Type B pancreatic cell (in vitro differentiated cells): ENCODE results near the gene NOS1AP. TPM values are rescaled to one million over a fixed set of nuclear protein-coding genes. Genes with fewer than 3 reads are reported as not detected.

Experiments
- DNase-seq: peaks from one replicate; pipeline ENCODE4 v3.0.0; 2021; ENCODE audit warnings: mixed read lengths; ENCODE audit not compliant: unreplicated experiment; ENCODE audit errors: extremely low spot score
- H3K27ac Mint-ChIP-seq: 2 replicates; pipeline ENCODE4 v1.8.0; 2021; ENCODE audit warnings: mild to moderate bottlenecking, mixed read lengths
- H3K27me3 Mint-ChIP-seq: 2 replicates; pipeline ENCODE4 v1.8.0; 2021; ENCODE audit warnings: mixed read lengths
- H3K36me3 Mint-ChIP-seq: 2 replicates; pipeline ENCODE4 v1.8.0; 2021; ENCODE audit warnings: mixed read lengths
- H3K4me1 Mint-ChIP-seq: one replicate; pipeline ENCODE4 v1.8.0; 2021; ENCODE audit warnings: mixed read lengths; ENCODE audit not compliant: unreplicated experiment
- H3K4me3 Mint-ChIP-seq: 2 replicates; pipeline ENCODE4 v1.8.0; 2021; ENCODE audit warnings: mild to moderate bottlenecking, mixed read lengths
- H3K9me3 Mint-ChIP-seq: 2 replicates; pipeline ENCODE4 v1.8.0; 2021; ENCODE audit warnings: mixed read lengths
- CTCF ChIP-seq: fragments of 200-600 bp; sonication (generic); conservative IDR thresholded peaks from 2 replicates; pipeline ENCODE4 v1.5.0; 2021; ENCODE audit warnings: antibody characterized with exemption, mild to moderate bottlenecking
- total RNA-seq: library from RNA; stranded (reverse); gene quantifications from 2 replicates; pipeline ENCODE4 v1.2.1, GENCODE V29; 2021; ENCODE audit warnings: low replicate concordance

NOS1AP gene
- total RNA-seq, 1 donor from 2014 or later, result 10.4 TPM

- no peaks in the 10 kb centered on the region for H3K27me3 Mint-ChIP-seq
- H3K36me3 Mint-ChIP-seq, result no peaks in the 10 kb centered on the region
- no peak for TF ChIP-seq CTCF
- H3K9me3 Mint-ChIP-seq, result no peaks in the 10 kb centered on the region
- no peak overlapping the region for H3K4me3 Mint-ChIP-seq
- peaks cover 10% of the 10 kb centered on the region for H3K4me1 Mint-ChIP-seq
- DNase-seq, result no peak
- H3K27ac Mint-ChIP-seq, result no peak overlapping the region
Observed at GRCh38 chr1:162321809-162322422, 252.4 kb downstream of the NOS1AP start.

GRCh38 chr1:162323023-162323422, 253.5 kb downstream of the NOS1AP start:
- DNase-seq, result no peak
- Mint-ChIP-seq H3K36me3 (no peaks in the 10 kb centered on the region), H3K27ac (no peak overlapping the region), H3K27me3 (no peaks in the 10 kb centered on the region), H3K4me3 (no peak overlapping the region), H3K9me3 (no peaks in the 10 kb centered on the region), H3K4me1 (peaks cover 10% of the 10 kb centered on the region)
- TF ChIP-seq CTCF, result no peak

GRCh38 chr1:162324396-162324795, 254.9 kb downstream of the NOS1AP start:
- H3K27me3 Mint-ChIP-seq, result no peaks in the 10 kb centered on the region
- no peak for DNase-seq
- H3K27ac Mint-ChIP-seq, result no peak overlapping the region
- H3K36me3 Mint-ChIP-seq, result no peaks in the 10 kb centered on the region
- H3K4me1 Mint-ChIP-seq, result peaks cover 7% of the 10 kb centered on the region
- TF ChIP-seq CTCF, result no peak
- H3K4me3 Mint-ChIP-seq, result no peak overlapping the region
- H3K9me3 Mint-ChIP-seq, result no peaks in the 10 kb centered on the region

- no peak for DNase-seq
- no peak overlapping the region for H3K4me3 Mint-ChIP-seq
- H3K4me1 Mint-ChIP-seq, result peaks cover 5% of the 10 kb centered on the region
- H3K9me3 Mint-ChIP-seq, result no peaks in the 10 kb centered on the region
- no peaks in the 10 kb centered on the region for H3K27me3 Mint-ChIP-seq
- no peaks in the 10 kb centered on the region for H3K36me3 Mint-ChIP-seq
- TF ChIP-seq CTCF, result no peak
- H3K27ac Mint-ChIP-seq, result no peak overlapping the region
Observed at GRCh38 chr1:162326559-162326958, 257.1 kb downstream of the NOS1AP start.

- no peak for DNase-seq
- no peak for TF ChIP-seq CTCF
- H3K27me3 Mint-ChIP-seq, result no peaks in the 10 kb centered on the region
Observed at GRCh38 chr1:162327144-162327787, 257.8 kb downstream of the NOS1AP start.

More at GRCh38 chr1:162327144-162327787, 257.8 kb downstream of the NOS1AP start:
- H3K9me3 Mint-ChIP-seq, result no peaks in the 10 kb centered on the region
- no peak overlapping the region for H3K27ac Mint-ChIP-seq
- no peak overlapping the region for H3K4me3 Mint-ChIP-seq
- H3K4me1 Mint-ChIP-seq, result peaks cover 5% of the 10 kb centered on the region
- H3K36me3 Mint-ChIP-seq, result no peaks in the 10 kb centered on the region
